DMS 273 treated with DMSO at 0.1 percent for 48 hours (cell line): ENCODE data around the gene RPS6KA4.
"Not testable (repeated sequence)": the region's sequence is repeated elsewhere in the genome, so short reads cannot be mapped to it uniquely, and the experiment has no call there.

Source experiments
- DNase-seq: peaks from one replicate; lab custom pipeline; 2025; lab: John Stamatoyannopoulos, UW

Gene RPS6KA4

GRCh38 chr11:64358907-64359711 is at the start of gene RPS6KA4:
Gene RPS6KA4 (plus strand): TSS chr11:64359162. CDS start chr11:64359236, 74 bp downstream.
- no peak for DNase-seq

GRCh38 chr11:64312947-64313346 is 46.0 kb upstream of the RPS6KA4 start:
- DNase-seq = no peak

- no peak for DNase-seq
These were observed 45.3 kb upstream of the RPS6KA4 start for GRCh38 chr11:64313491-64314145.

GRCh38 chr11:64314146-64314804 is 44.7 kb upstream of the RPS6KA4 start:
- no peak for DNase-seq

- DNase-seq = no peak
These were observed 44.0 kb upstream of the RPS6KA4 start for GRCh38 chr11:64314805-64315561.

- DNase-seq = not testable (repeated sequence)
These were observed 43.1 kb upstream of the RPS6KA4 start for GRCh38 chr11:64315667-64316526.

GRCh38 chr11:64316672-64317324 is 42.2 kb upstream of the RPS6KA4 start:
- no peak for DNase-seq

GRCh38 chr11:64317325-64317960 is 41.5 kb upstream of the RPS6KA4 start, which contains the start of gene TRMT112:
Gene TRMT112 (minus strand): TSS chr11:64317559. CDS start chr11:64317526, 33 bp downstream.
- DNase-seq = peak; percentile 79

GRCh38 chr11:64317961-64318765 is 40.8 kb upstream of the RPS6KA4 start, which contains the start of gene PRDX5:
Gene PRDX5 (plus strand): TSS chr11:64318121. CDS start chr11:64318216, 95 bp downstream.
- peak; percentile 74 for DNase-seq

GRCh38 chr11:64318766-64319761 is 39.9 kb upstream of the RPS6KA4 start:
- DNase-seq = no peak

GRCh38 chr11:64320556-64320955 is 38.4 kb upstream of the RPS6KA4 start:
- DNase-seq = no peak

GRCh38 chr11:64321026-64321425 is 37.9 kb upstream of the RPS6KA4 start:
- DNase-seq = no peak

GRCh38 chr11:64321533-64321932 is 37.4 kb upstream of the RPS6KA4 start:
- no peak for DNase-seq

GRCh38 chr11:64322925-64323260 is 36.1 kb upstream of the RPS6KA4 start:
- DNase-seq = no peak

GRCh38 chr11:64323373-64323772 is 35.6 kb upstream of the RPS6KA4 start:
- no peak for DNase-seq

- not testable (repeated sequence) for DNase-seq
These were observed 35.0 kb upstream of the RPS6KA4 start for GRCh38 chr11:64323984-64324383.

- DNase-seq = no peak
These were observed 34.1 kb upstream of the RPS6KA4 start for GRCh38 chr11:64324692-64325469.
